Liver (tissue), 9 donors: Measurements from ENCODE around the gene ZNF185. TPM values are rescaled to one million over a fixed set of nuclear protein-coding genes. Genes with fewer than 3 reads are reported as not detected.

Source experiments
- DNase-seq: peaks from one replicate; pipeline ENCODE4 v3.0.0-alpha.2; 2017; ENCODE audit warnings: low spot score
- H3K27ac ChIP-seq, 2 donors: one replicate each; pipeline ENCODE4 v1.7.0; 2013; ENCODE audit warnings: inconsistent platforms in 2 of 2, low read length in 2 of 2, control low read depth in 1 of 2, low read depth in 1 of 2, mild to moderate bottlenecking in 1 of 2
- H3K27me3 ChIP-seq, 4 donors: one replicate each; pipeline versions ENCODE4 v1.6.1 to v1.7.0; 2013; ENCODE audit warnings: low read length in 3 of 4, inconsistent platforms in 1 of 4, mild to moderate bottlenecking in 1 of 4, moderate library complexity in 1 of 4; ENCODE audit not compliant: control insufficient read depth in 4 of 4, insufficient read depth in 4 of 4
- H3K36me3 ChIP-seq, 4 donors: one replicate each; pipeline versions ENCODE4 v1.6.1 to v1.7.0; 2013; ENCODE audit warnings: low read length in 3 of 4, mild to moderate bottlenecking in 3 of 4, low read depth in 1 of 4, moderate library complexity in 1 of 4; ENCODE audit not compliant: control insufficient read depth in 4 of 4, insufficient read depth in 3 of 4
- H3K4me1 ChIP-seq, 4 donors: one replicate each; pipeline versions ENCODE4 v1.6.1 to v1.7.0; 2013; ENCODE audit warnings: low read length in 3 of 4, mild to moderate bottlenecking in 3 of 4, moderate library complexity in 1 of 4; ENCODE audit not compliant: control insufficient read depth in 4 of 4, insufficient read depth in 4 of 4
- H3K4me3 ChIP-seq, 3 donors: one replicate each; pipeline versions ENCODE4 v1.6.1 to v1.7.0; 2013; ENCODE audit warnings: low read length in 3 of 3, control low read depth in 1 of 3, low read depth in 1 of 3, mild to moderate bottlenecking in 1 of 3
- H3K9ac ChIP-seq, 2 donors: one replicate each; pipeline ENCODE4 v1.7.0; 2013; ENCODE audit warnings: low read length in 2 of 2, mild to moderate bottlenecking in 2 of 2, moderate library complexity in 2 of 2, control low read depth in 1 of 2, low read depth in 1 of 2
- H3K9me3 ChIP-seq, 4 donors: one replicate each; pipeline versions ENCODE4 v1.6.1 to v1.7.0; 2013; ENCODE audit warnings: low read length in 3 of 4; ENCODE audit not compliant: control insufficient read depth in 4 of 4
- ATF3 ChIP-seq: IDR thresholded peaks from 2 replicates; pipeline ENCODE4 v1.6.1; 2016; ENCODE audit warnings: antibody characterized with exemption
- CTCF ChIP-seq: fragments of 150-350 bp; IDR thresholded peaks from 2 replicates; pipeline ENCODE4 v1.5.1; 2017; ENCODE audit warnings: improper control_type of control experiment, low read depth, low read length; ENCODE audit not compliant: missing input control
- FOXA2 ChIP-seq: IDR thresholded peaks from 2 replicates; pipeline ENCODE4 v1.6.1; 2016; ENCODE audit warnings: antibody characterized with exemption
- GABPA ChIP-seq, 2 donors: IDR thresholded peaks in 1 of 2; conservative IDR thresholded peaks in 1 of 2; 2 replicates each; pipeline ENCODE4 v1.6.1; 2016; ENCODE audit warnings: antibody characterized with exemption in 2 of 2, mild to moderate bottlenecking in 1 of 2, moderate library complexity in 1 of 2
- REST ChIP-seq: IDR thresholded peaks from 2 replicates; pipeline ENCODE4 v1.6.1; 2016; ENCODE audit warnings: antibody characterized with exemption, mild to moderate bottlenecking
- RXRA ChIP-seq, 2 donors: IDR thresholded peaks; 2 replicates each; pipeline ENCODE4 v1.6.1; 2017 to 2018; ENCODE audit warnings: antibody characterized with exemption in 2 of 2, mild to moderate bottlenecking in 1 of 2
- SP1 ChIP-seq: IDR thresholded peaks from 2 replicates; pipeline ENCODE4 v1.6.1; 2018; ENCODE audit warnings: antibody characterized with exemption, mild to moderate bottlenecking
- YY1 ChIP-seq: IDR thresholded peaks from 2 replicates; pipeline ENCODE4 v1.6.1; 2016; ENCODE audit warnings: antibody characterized with exemption, mild to moderate bottlenecking
- ZBTB33 ChIP-seq: IDR thresholded peaks from 2 replicates; pipeline ENCODE4 v1.6.1; 2016; ENCODE audit warnings: antibody characterized with exemption
- WGBS: extraction: QIAGEN DNeasy Blood & Tissue Kit; methylation state at CpG from one replicate; pipeline ENCODE4 v1.1.7; 2013; 5-methylcytosine and 5-hydroxymethylcytosine counted together
- polyA plus RNA-seq, 2 donors: library from polyadenylated mRNA; stranded (reverse) in 1 of 2; unstranded in 1 of 2; fragments of 200-250 nt in 1 of 2; fragments of >200 nt in 1 of 2; fragmentation: Nextera tagmentation in 1 of 2; extraction: Ambion mirVana in 1 of 2; gene quantifications; one replicate each; pipeline versions ENCODE4 v1.2.1 to v1.2.3, GENCODE V29; 2013 to 2015
- total RNA-seq, 2 donors: library from RNA; depleted of rRNA; stranded (reverse); fragments of >200 nt; gene quantifications; one replicate each; pipeline ENCODE4 v1.2.3, GENCODE V29; 2014
- donor health status: healthy.
- donor health status: healthy.
- donor health status: healthy.
- donor health status: healthy.
- donor health status: healthy.

Gene ZNF185
- total and polyA plus RNA-seq, 4 donors: 0.44 to 3.2 (median 0.94) TPM

GRCh38 chrX:152927858-152928760 lies 30.2 kb downstream of the ZNF185 start:
- H3K9me3 ChIP-seq: no peaks in the 10 kb centered on the region
- H3K27me3 ChIP-seq: no peaks in the 10 kb centered on the region
- no peak overlapping the region for H3K27ac ChIP-seq
- H3K4me3 ChIP-seq: no peak overlapping the region
- no peak for DNase-seq
- no peak overlapping the region for H3K9ac ChIP-seq
- H3K36me3 ChIP-seq: no peaks in the 10 kb centered on the region
- WGBS: 92% methylated on average over 18 of the region's 18 CpGs
- peaks cover 0 to 4% (median 0%) of the 10 kb centered on the region in 4 donors for H3K4me1 ChIP-seq
- TF ChIP-seq CTCF: no peak

- H3K4me1 ChIP-seq: peaks cover 0 to 4% (median 0%) of the 10 kb centered on the region in 4 donors
- TF ChIP-seq REST: no peak
- no peak for TF ChIP-seq ZBTB33
- TF ChIP-seq GABPA (IDR thresholded peaks at IDR 0.05 in 1 of 2, conservative IDR thresholded peaks at IDR 0.05 in 1 of 2): no peak
- no peak for TF ChIP-seq RXRA (IDR thresholded peaks at IDR 0.05)
- no peaks in the 10 kb centered on the region for H3K36me3 ChIP-seq
- no peak overlapping the region for H3K27ac ChIP-seq
- H3K9ac ChIP-seq: no peak overlapping the region
- H3K9me3 ChIP-seq: no peaks in the 10 kb centered on the region
- H3K27me3 ChIP-seq: peaks cover 0 to 3% (median 0%) of the 10 kb centered on the region in 4 donors
- 86% methylated on average over 10 of the region's 10 CpGs for WGBS
- H3K4me3 ChIP-seq: no peak overlapping the region
- DNase-seq: no peak
Measured at GRCh38 chrX:152928761-152929400, 31.0 kb downstream of the ZNF185 start.

- H3K9ac ChIP-seq: no peak overlapping the region
- peaks cover 0 to 4% (median 0%) of the 10 kb centered on the region in 4 donors for H3K4me1 ChIP-seq
- no peaks in the 10 kb centered on the region for H3K36me3 ChIP-seq
- H3K9me3 ChIP-seq: no peaks in the 10 kb centered on the region
- 82% methylated on average over 4 of the region's 4 CpGs for WGBS
- DNase-seq: no peak
- H3K27me3 ChIP-seq: peaks cover 0 to 3% (median 0%) of the 10 kb centered on the region in 4 donors
- no peak overlapping the region for H3K4me3 ChIP-seq
- H3K27ac ChIP-seq: no peak overlapping the region
- no peak for TF ChIP-seq RXRA (IDR thresholded peaks at IDR 0.05)
- TF ChIP-seq CTCF: no peak
- TF ChIP-seq REST: no peak
- TF ChIP-seq FOXA2: no peak
- no peak for TF ChIP-seq YY1
- TF ChIP-seq SP1: no peak
- TF ChIP-seq ATF3: no peak
Measured at GRCh38 chrX:152929898-152930297, 32.0 kb downstream of the ZNF185 start.
